ENCODE measurements around the gene GAPDHS. TPM values are rescaled to one million over a fixed set of nuclear protein-coding genes. Genes with fewer than 3 reads are reported as not detected.

The GAPDHS gene
- total RNA-seq, result not detected

- no peaks in the 10 kb centered on the region for H3K36me3 ChIP-seq
- no peak within 1 kb of the TSS for H3K4me3 ChIP-seq
- TF ChIP-seq POLR2A (IDR thresholded peaks at IDR 0.05), result no peak
- no peak for TF ChIP-seq CTCF (IDR thresholded peaks at IDR 0.05)
- no peak for TF ChIP-seq POLR2AphosphoS5 (IDR thresholded peaks at IDR 0.05; ENCODE audit: insufficient read depth in 1 of 2, low read depth in 1 of 2)
- peaks cover 14% of the 10 kb centered on the region for H3K4me1 ChIP-seq
- intact Hi-C loops (cut with DNase I), result no loop called here
- no peaks in the 10 kb centered on the region for H3K9me3 ChIP-seq
- no peak for DNase-seq (ENCODE audit: extremely low spot score in 2 of 2)
- H3K27me3 ChIP-seq, result no peaks in the 10 kb centered on the region
- H3K27ac ChIP-seq, result no peak within 1 kb of the TSS
Observed at GRCh38 chr19:35533201-35533821, at the start of gene GAPDHS. Gene GAPDHS (plus strand): TSS chr19:35533456. CDS start chr19:35533528, 72 bp downstream.

GRCh38 chr19:35484252-35485036 is 48.8 kb upstream of the GAPDHS start:
- H3K27me3 ChIP-seq, result no peaks in the 10 kb centered on the region
- H3K27ac ChIP-seq, result no peak overlapping the region
- no peak for DNase-seq (ENCODE audit: extremely low spot score in 2 of 2)
- H3K36me3 ChIP-seq, result no peaks in the 10 kb centered on the region
- no peaks in the 10 kb centered on the region for H3K9me3 ChIP-seq
- TF ChIP-seq CTCF (IDR thresholded peaks at IDR 0.05) (no peak), POLR2A (IDR thresholded peaks at IDR 0.05) (no peak), POLR2AphosphoS5 (IDR thresholded peaks at IDR 0.05; ENCODE audit: insufficient read depth in 1 of 2, low read depth in 1 of 2) (no peak)
- intact Hi-C loops (cut with DNase I), result no loop called here
- no peaks in the 10 kb centered on the region for H3K4me1 ChIP-seq
- H3K4me3 ChIP-seq, result no peak overlapping the region

- no peak overlapping the region for H3K27ac ChIP-seq
- intact Hi-C loops (cut with DNase I), result no loop called here
- no peaks in the 10 kb centered on the region for H3K9me3 ChIP-seq
- no peaks in the 10 kb centered on the region for H3K36me3 ChIP-seq
- TF ChIP-seq POLR2AphosphoS5 (IDR thresholded peaks at IDR 0.05; ENCODE audit: insufficient read depth in 1 of 2, low read depth in 1 of 2) (no peak), CTCF (IDR thresholded peaks at IDR 0.05) (no peak), POLR2A (IDR thresholded peaks at IDR 0.05) (no peak)
- no peak overlapping the region for H3K4me3 ChIP-seq
- H3K4me1 ChIP-seq, result no peaks in the 10 kb centered on the region
- DNase-seq (ENCODE audit: extremely low spot score in 2 of 2), result no peak
- no peaks in the 10 kb centered on the region for H3K27me3 ChIP-seq
Observed at GRCh38 chr19:35486268-35486708, 47.0 kb upstream of the GAPDHS start.

GRCh38 chr19:35487656-35488182 is 45.5 kb upstream of the GAPDHS start:
- DNase-seq (ENCODE audit: extremely low spot score in 2 of 2), result no peak
- intact Hi-C loops (cut with DNase I), result no loop called here
- H3K4me3 ChIP-seq, result no peak overlapping the region
- no peaks in the 10 kb centered on the region for H3K9me3 ChIP-seq
- H3K27ac ChIP-seq, result no peak overlapping the region
- H3K4me1 ChIP-seq, result peaks cover 3% of the 10 kb centered on the region
- no peaks in the 10 kb centered on the region for H3K27me3 ChIP-seq
- H3K36me3 ChIP-seq, result no peaks in the 10 kb centered on the region
- no peak for TF ChIP-seq POLR2A (IDR thresholded peaks at IDR 0.05)
- no peak for TF ChIP-seq POLR2AphosphoS5 (IDR thresholded peaks at IDR 0.05; ENCODE audit: insufficient read depth in 1 of 2, low read depth in 1 of 2)
- no peak for TF ChIP-seq CTCF (IDR thresholded peaks at IDR 0.05)

All from vagina (tissue), 2 donors.